K562 (cell line): Measurements from ENCODE around the gene RAB26. TPM values are rescaled to one million over a fixed set of nuclear protein-coding genes. Genes with fewer than 3 reads are reported as not detected.
A peak's percentile ranks its signal among the peaks of the same experiment; 100 is the strongest.
"Not testable (repeated sequence)": the region's sequence is repeated elsewhere in the genome, so short reads cannot be mapped to it uniquely, and the experiment has no call there.

Experiments used
- ATAC-seq: fragments of 200-7000 bp; cut with Tn5 transposase; 3 replicates; pipeline ENCODE4 v1.9.1; 2020; ENCODE audit warnings: moderate library complexity
- BruUV-seq: library from RNA; stranded (reverse); fragments of 400-500 nt; replicated peaks from 2 replicates; lab custom pipeline; 2021; lab: Mats Ljungman, UMichigan
- CTCF ChIA-PET: fragments of 300-600 bp; formaldehyde crosslinking; extraction: SDS; loops from one replicate; lab custom pipeline; 2021; ENCODE audit warnings: low intra/inter-chr PET ratio; lab: Yijun Ruan, JAX
- POLR2A ChIA-PET: fragments of 300-600, 350-650 bp; sonication (Branson Sonifier 250); formaldehyde crosslinking; extraction: SDS; loops from one replicate; lab custom pipeline; 2021; ENCODE audit warnings: antibody characterized with exemption, inconsistent platforms; lab: Yijun Ruan, JAX
- DNase-seq, 4 experiments: peaks; one replicate each; pipeline versions ENCODE4 v3.0.0 to v3.0.0-alpha.2; 2011 to 2018; ENCODE audit warnings: low spot score in 3 of 4, mixed read lengths in 3 of 4; ENCODE audit errors: extremely low read depth in 1 of 4
- FAIRE-seq: peaks from 2 replicates; lab custom pipeline; 2011; peaks lifted over from hg19 to GRCh38; lab: Jason Lieb, UNC
- H2AFZ ChIP-seq: 2 replicates; pipeline ENCODE4 v1.6.0; 2011; ENCODE audit warnings: low read depth, low read length, control low read depth, inconsistent platforms
- H3K27ac ChIP-seq: fragments of 200-600 bp; 3 replicates; pipeline ENCODE4 v1.8.0; 2011; ENCODE audit warnings: low read depth, mild to moderate bottlenecking, control low read depth, inconsistent platforms, low read length, moderate library complexity, mixed read lengths; ENCODE audit errors: extremely low read depth
- H3K27me3 ChIP-seq, 2 experiments: fragments of 300-600 bp in 1 of 2; 2 replicates in 1 of 2; 3 replicates in 1 of 2; pipeline versions ENCODE4 v1.6.0 to v1.8.0; 2011; ENCODE audit warnings: inconsistent platforms in 2 of 2, low read length in 2 of 2, mild to moderate bottlenecking in 1 of 2, mixed read lengths in 1 of 2, moderate library complexity in 1 of 2; ENCODE audit not compliant: control insufficient read depth in 2 of 2, insufficient read depth in 2 of 2
- H3K36me3 ChIP-seq: fragments of 300-600 bp; 3 replicates; pipeline ENCODE4 v1.8.0; 2011; ENCODE audit warnings: mild to moderate bottlenecking, low read length, inconsistent platforms; ENCODE audit not compliant: control insufficient read depth, insufficient read depth
- H3K4me1 ChIP-seq, 2 experiments: fragments of 200-600 bp in 1 of 2; replicated peaks in 1 of 2; 2 replicates in 1 of 2; 3 replicates in 1 of 2; pipeline versions ENCODE4 v1.5.1 to v1.8.0; 2011; ENCODE audit warnings: inconsistent platforms in 2 of 2, low read length in 2 of 2, mild to moderate bottlenecking in 1 of 2, mixed read lengths in 1 of 2, moderate library complexity in 1 of 2; ENCODE audit not compliant: control insufficient read depth in 2 of 2, insufficient read depth in 2 of 2
- H3K4me2 ChIP-seq: 2 replicates; pipeline ENCODE4 v1.6.1; 2011; ENCODE audit warnings: low read length, control low read depth, inconsistent platforms, mixed read lengths; ENCODE audit not compliant: insufficient read depth
- H3K4me3 ChIP-seq: fragments of 200-600 bp; sonication (generic), shearing (Covaris generic); 2 replicates; pipeline ENCODE4 v1.5.1; 2016; ENCODE audit warnings: control low read depth, inconsistent platforms
- H3K79me2 ChIP-seq: fragments of 200-600 bp; 3 replicates; pipeline ENCODE4 v1.8.0; 2011; ENCODE audit warnings: low read length, inconsistent platforms; ENCODE audit not compliant: control insufficient read depth, insufficient read depth
- H3K9ac ChIP-seq, 2 experiments: 2 replicates each; pipeline versions ENCODE4 v1.6.0 to v1.6.1; 2011; ENCODE audit warnings: low read depth in 2 of 2, low read length in 2 of 2, control low read depth in 1 of 2, inconsistent platforms in 1 of 2, mild to moderate bottlenecking in 1 of 2, mixed read lengths in 1 of 2; ENCODE audit not compliant: insufficient read depth in 1 of 2
- H3K9me1 ChIP-seq: one replicate; pipeline ENCODE4 v1.6.0; 2011; ENCODE audit warnings: inconsistent platforms, mild to moderate bottlenecking, low read length, moderate library complexity; ENCODE audit not compliant: control insufficient read depth, insufficient read depth
- H3K9me3 ChIP-seq: replicated peaks from 2 replicates; pipeline ENCODE4 v1.5.1; 2011; ENCODE audit warnings: low read depth, low read length, inconsistent platforms; ENCODE audit not compliant: control insufficient read depth, insufficient read depth
- H4K20me1 ChIP-seq: replicated peaks from 2 replicates; pipeline ENCODE4 v1.6.1; 2011; ENCODE audit warnings: low read length, inconsistent platforms, mixed read lengths; ENCODE audit not compliant: control insufficient read depth, insufficient read depth
- POLR2G ChIP-seq: fragments of 200-400 bp; formaldehyde crosslinking; IDR thresholded peaks from 2 replicates; pipeline ENCODE4 v1.6.1; 2017; ENCODE audit warnings: low read depth, mild to moderate bottlenecking, antibody characterized with exemption, low read length, moderate library complexity
- WGBS: fragments of 100-300 bp; shearing (Covaris generic); methylation state at CpG from one replicate; pipeline ENCODE4 v1.1.6; 2016; ENCODE audit warnings: low coverage, mixed read lengths; ENCODE audit not compliant: insufficient coverage; ENCODE audit errors: missing lambda C conversion rate; 5-methylcytosine and 5-hydroxymethylcytosine counted together
- in situ Hi-C: fragments of 300-500 bp; cut with MboI; formaldehyde crosslinking; loops from 4 replicates; pipeline ENCODE4 v1.15.0; 2018; ENCODE audit warnings: inconsistent platforms, mixed read lengths
- intact Hi-C: fragments of 100-400 bp; cut with micrococcal nuclease; formaldehyde crosslinking; loops from 2 replicates; pipeline ENCODE4 v1.14.2; 2022
- polyA plus RNA-seq, 8 experiments: library from polyadenylated mRNA; depleted of rRNA in 4 of 8; stranded (reverse) in 5 of 8; unstranded in 3 of 8; fragments of >200 nt; fragmentation: Nextera tagmentation in 2 of 8; fragmentation: Illumina TruSeq in 1 of 8; extraction: Ambion mirVana in 2 of 8; extraction: Trizol in 1 of 8; gene quantifications; 2 replicates each; pipeline versions ENCODE4 v1.2.1 to v1.2.3, GENCODE V29; 2011 to 2014; ENCODE audit warnings: inconsistent platforms in 1 of 8, missing spikeins in 1 of 8
- total RNA-seq, 7 experiments: library from RNA; depleted of rRNA in 6 of 7; stranded (reverse); fragments of >200 nt in 6 of 7; fragmentation: Illumina TruSeq in 2 of 7; extraction: Trizol in 2 of 7; gene quantifications; 2 replicates each; pipeline versions ENCODE4 v1.2.1 to v1.2.3, GENCODE V29; 2011 to 2021; ENCODE audit warnings: low replicate concordance in 1 of 7
- TF ChIP-seq, protein P1 (sequence below): sonication (generic); formaldehyde crosslinking; IDR thresholded peaks from 2 replicates; pipeline ENCODE4 v1.8.1; 2023; ENCODE audit warnings: mild to moderate bottlenecking, missing genetic modification reagents

The RAB26 gene
- total and polyA plus RNA-seq, 9 of the 15 experiments (the other 6 are each of a cell fraction or from before 2014, with no cell fraction given) = 0.25 to 6.1 (median 2.1) TPM

DNA sequence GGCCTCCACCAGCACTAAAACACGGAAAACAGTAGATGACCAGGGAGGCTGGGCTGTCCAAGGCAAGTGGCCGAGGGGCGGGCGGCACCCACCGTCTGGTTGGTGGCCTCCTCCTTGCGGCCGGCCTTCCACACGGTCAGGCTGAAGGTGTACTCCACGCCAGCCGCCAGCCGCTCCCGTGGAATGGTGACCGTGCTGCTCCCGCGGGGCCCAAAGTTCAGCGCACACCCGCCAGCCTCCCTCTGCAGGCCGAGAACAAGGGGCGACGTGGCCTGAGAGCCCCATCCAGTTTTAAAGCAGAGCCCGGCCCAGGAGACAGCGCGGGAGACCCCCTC lies 40.7 kb upstream of the RAB26 start:
- 100% methylated on average over 5 of the region's 23 CpGs for WGBS
- intact Hi-C loops, FAIRE-seq, H3K79me2 ChIP-seq, BruUV-seq, H3K27ac ChIP-seq, H3K4me3 ChIP-seq, H2AFZ ChIP-seq, H3K4me1 ChIP-seq, in situ Hi-C loops, H3K4me2 ChIP-seq, H4K20me1 ChIP-seq, H3K9ac ChIP-seq, H3K9me1 ChIP-seq, H3K27me3 ChIP-seq, ATAC-seq, H3K9me3 ChIP-seq, DNase-seq, POLR2A ChIA-PET, CTCF ChIA-PET: not testable (repeated sequence)
- peaks cover 24% of the 10 kb centered on the region; the same call in 1 of the 3 replicates for H3K36me3 ChIP-seq
- 0 out of 2 replicates have a peak, but pooled peaks have one; percentile 3 for TF ChIP-seq POLR2G

DNA sequence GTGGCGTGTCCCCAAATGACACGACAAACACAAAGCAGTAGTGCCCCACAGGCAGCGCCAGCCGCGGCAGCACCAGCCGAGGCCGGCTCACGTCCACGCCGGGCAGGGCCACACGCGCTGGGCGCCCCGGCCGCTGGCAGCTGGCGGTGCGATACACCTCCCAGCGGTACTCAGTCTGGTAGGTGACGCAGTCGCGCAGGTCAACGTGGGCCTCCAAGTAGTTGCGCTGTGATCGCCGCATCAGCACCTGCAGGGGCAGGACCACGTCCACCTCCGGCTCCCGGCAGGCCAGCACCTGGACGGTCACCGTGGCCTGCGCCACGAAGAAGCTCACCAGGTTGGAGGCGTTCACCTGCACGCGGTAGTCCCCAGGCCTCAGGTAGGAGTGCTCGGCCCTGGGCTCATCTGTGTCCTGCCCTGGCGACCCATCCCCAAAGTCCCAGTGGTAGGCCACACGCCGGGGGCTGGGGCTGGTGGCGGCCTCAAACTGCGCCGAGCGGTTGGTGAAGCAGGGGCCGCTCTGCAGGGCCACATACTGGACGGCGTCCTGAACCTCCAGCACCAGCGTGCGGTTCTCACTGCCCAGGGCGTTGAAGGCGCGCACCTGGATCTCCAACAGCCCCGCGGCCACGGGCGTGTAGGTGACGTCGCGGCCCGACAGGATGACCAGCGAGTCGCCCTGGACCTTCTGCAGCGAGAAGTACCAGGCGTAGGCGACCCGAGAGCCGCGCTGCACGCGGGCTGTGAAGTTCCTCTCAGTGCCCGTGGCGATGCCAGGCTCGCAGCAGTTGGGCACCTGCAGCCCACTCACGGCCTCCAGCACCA lies 39.8 kb upstream of the RAB26 start:
- H3K9ac ChIP-seq, H3K4me2 ChIP-seq, H3K9me1 ChIP-seq, H2AFZ ChIP-seq, intact Hi-C loops, BruUV-seq, H4K20me1 ChIP-seq, POLR2A ChIA-PET, H3K9me3 ChIP-seq, CTCF ChIA-PET, in situ Hi-C loops, H3K4me3 ChIP-seq, FAIRE-seq, H3K27ac ChIP-seq, DNase-seq, H3K79me2 ChIP-seq, H3K4me1 ChIP-seq, ATAC-seq, H3K27me3 ChIP-seq: not testable (repeated sequence)
- peak; percentile 34; the same call in 1 of the 2 replicates for TF ChIP-seq POLR2G
- TF ChIP-seq, protein P1, sequence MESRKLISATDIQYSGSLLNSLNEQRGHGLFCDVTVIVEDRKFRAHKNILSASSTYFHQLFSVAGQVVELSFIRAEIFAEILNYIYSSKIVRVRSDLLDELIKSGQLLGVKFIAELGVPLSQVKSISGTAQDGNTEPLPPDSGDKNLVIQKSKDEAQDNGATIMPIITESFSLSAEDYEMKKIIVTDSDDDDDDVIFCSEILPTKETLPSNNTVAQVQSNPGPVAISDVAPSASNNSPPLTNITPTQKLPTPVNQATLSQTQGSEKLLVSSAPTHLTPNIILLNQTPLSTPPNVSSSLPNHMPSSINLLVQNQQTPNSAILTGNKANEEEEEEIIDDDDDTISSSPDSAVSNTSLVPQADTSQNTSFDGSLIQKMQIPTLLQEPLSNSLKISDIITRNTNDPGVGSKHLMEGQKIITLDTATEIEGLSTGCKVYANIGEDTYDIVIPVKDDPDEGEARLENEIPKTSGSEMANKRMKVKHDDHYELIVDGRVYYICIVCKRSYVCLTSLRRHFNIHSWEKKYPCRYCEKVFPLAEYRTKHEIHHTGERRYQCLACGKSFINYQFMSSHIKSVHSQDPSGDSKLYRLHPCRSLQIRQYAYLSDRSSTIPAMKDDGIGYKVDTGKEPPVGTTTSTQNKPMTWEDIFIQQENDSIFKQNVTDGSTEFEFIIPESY = peak; percentile 50
- WGBS = 97% methylated on average over 11 of the region's 73 CpGs
- H3K36me3 ChIP-seq = peaks cover 23% of the 10 kb centered on the region; the same call in 1 of the 3 replicates

DNA sequence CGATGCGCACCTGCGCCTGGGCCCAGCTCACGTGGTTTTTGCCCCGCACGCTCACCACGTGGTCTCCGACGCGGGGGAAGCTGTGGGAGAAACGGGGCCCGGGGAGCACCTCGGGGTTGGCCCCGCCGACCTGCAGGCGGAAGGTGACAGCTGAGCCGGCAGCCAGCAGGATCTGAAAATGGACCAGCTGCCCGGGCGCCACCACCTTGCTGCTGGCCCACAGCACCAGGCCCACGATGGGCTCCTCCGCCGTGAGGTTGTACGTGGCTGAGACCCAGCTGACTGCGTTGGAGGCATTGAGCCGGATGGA lies 39.2 kb upstream of the RAB26 start:
- H3K9ac ChIP-seq, H3K4me3 ChIP-seq, H3K4me2 ChIP-seq, H3K79me2 ChIP-seq, BruUV-seq, H4K20me1 ChIP-seq, ATAC-seq, intact Hi-C loops, H3K9me1 ChIP-seq, H2AFZ ChIP-seq, CTCF ChIA-PET, FAIRE-seq, DNase-seq, H3K27me3 ChIP-seq, H3K27ac ChIP-seq, H3K9me3 ChIP-seq, H3K4me1 ChIP-seq, in situ Hi-C loops, POLR2A ChIA-PET: not testable (repeated sequence)
- 99% methylated on average over 24 of the region's 25 CpGs for WGBS
- peaks cover 22% of the 10 kb centered on the region; the same call in 1 of the 3 replicates for H3K36me3 ChIP-seq
